Testis (tissue), 3 donors: Measurements from ENCODE around the gene ERAL1. TPM values are rescaled to one million over a fixed set of nuclear protein-coding genes. Genes with fewer than 3 reads are reported as not detected.

ENCODE experiments used
- DNase-seq: peaks from one replicate; pipeline ENCODE4 v3.0.0-alpha.2; 2019
- H3K27ac ChIP-seq, 2 donors: fragments of 200-600 bp; sonication (generic); one replicate each; pipeline ENCODE4 v1.5.1; 2019
- H3K27me3 ChIP-seq: fragments of 200-600 bp; sonication (generic); one replicate; pipeline ENCODE4 v1.5.1; 2019
- H3K36me3 ChIP-seq: fragments of 200-600 bp; sonication (generic); one replicate; pipeline ENCODE4 v1.5.1; 2017; ENCODE audit warnings: low read depth; ENCODE audit errors: missing control alignments
- H3K4me1 ChIP-seq: fragments of 200-600 bp; sonication (generic); one replicate; pipeline ENCODE4 v1.5.1; 2019
- H3K4me3 ChIP-seq, 2 donors: fragments of 200-600 bp; sonication (generic); one replicate each; pipeline ENCODE4 v1.5.1; 2017 to 2019
- H3K9me3 ChIP-seq: fragments of 200-600 bp; sonication (generic); one replicate; pipeline ENCODE4 v1.5.1; 2017
- CTCF ChIP-seq, 3 experiments: fragments of 450-650 bp in 2 of 3; fragments of 200-600 bp in 1 of 3; sonication (generic) in 1 of 3; IDR thresholded peaks; one replicate each; pipeline ENCODE4 v1.5.1; 2016 to 2019; ENCODE audit warnings: antibody characterized with exemption in 3 of 3, mild to moderate bottlenecking in 2 of 3, moderate library complexity in 1 of 3
- POLR2A ChIP-seq: fragments of 450-650 bp; IDR thresholded peaks from one replicate; pipeline ENCODE4 v1.6.1; 2017; ENCODE audit warnings: antibody characterized with exemption, mild to moderate bottlenecking, moderate library complexity
- WGBS, 2 donors: methylation state at CpG; one replicate each; pipeline ENCODE4 v1.1.5; 2018; 5-methylcytosine and 5-hydroxymethylcytosine counted together
- intact Hi-C: fragments of 100-400 bp; cut with DNase I; formaldehyde crosslinking; loops from one replicate; pipeline ENCODE4 v1.15.1; 2023; ENCODE audit warnings: low total_unique reads
- polyA plus RNA-seq: library from polyadenylated mRNA; stranded (reverse); fragments of 350-450 nt; fragmentation: Illumina TruSeq; extraction: RNeasy Lipid Tissue Mini Kit (QIAGEN cat#74804); gene quantifications from one replicate; pipeline ENCODE4 v1.2.3, GENCODE V29; 2014; ENCODE audit warnings: low read depth, low replicate concordance; ENCODE audit not compliant: insufficient read depth
- total RNA-seq, 2 donors: library from RNA; depleted of rRNA; stranded (reverse); fragments of >200 nt; gene quantifications; one replicate each; pipeline ENCODE4 v1.2.3, GENCODE V29; 2016

ERAL1 gene
- total and polyA plus RNA-seq, 3 donors from 2014 or later: 54.8 to 75.2 (median 61.1) TPM

- intact Hi-C loops: no loop called here
- Histone ChIP-seq H3K9me3 (no peaks in the 10 kb centered on the region), H3K4me3 (peak within 1 kb of the TSS; percentile 80 to 81), H3K27me3 (no peaks in the 10 kb centered on the region), H3K36me3 (no peaks in the 10 kb centered on the region), H3K27ac (peak within 1 kb of the TSS; percentile 87 to 91), H3K4me1 (peaks cover 26% of the 10 kb centered on the region)
- TF ChIP-seq POLR2A: no peak
- TF ChIP-seq CTCF (IDR thresholded peaks at IDR 0.05): peak in 2 of 3 experiments; percentile 9 to 24
- WGBS, 2 donors: 0 to 1% methylated on average over 25 to 41 of the region's 73 CpGs
- DNase-seq: peak; percentile 64
Observed at GRCh38 chr17:28896884-28897768, 42.3 kb downstream of the ERAL1 start, which contains the start of gene FLOT2. Gene FLOT2 (minus strand): TSS chr17:28897733. CDS start chr17:28897574, 159 bp downstream.

- intact Hi-C loops: no loop called here
- Histone ChIP-seq H3K4me1 (peaks cover 26% of the 10 kb centered on the region), H3K27ac (peak overlapping the region; percentile 87 to 91), H3K4me3 (peak overlapping the region; percentile 80 to 81), H3K27me3 (no peaks in the 10 kb centered on the region), H3K36me3 (no peaks in the 10 kb centered on the region), H3K9me3 (no peaks in the 10 kb centered on the region)
- peak; percentile 58 for DNase-seq
- 24 to 25% methylated on average over 14 to 17 of the region's 23 CpGs for WGBS, 2 donors
- no peak for TF ChIP-seq POLR2A
- TF ChIP-seq CTCF (IDR thresholded peaks at IDR 0.05): no peak
Observed at GRCh38 chr17:28897769-28898526, 43.1 kb downstream of the ERAL1 start.

GRCh38 chr17:28898527-28898955, 43.7 kb downstream of the ERAL1 start:
- intact Hi-C loops: no loop called here

GRCh38 chr17:28899212-28899815, 44.5 kb downstream of the ERAL1 start:
- intact Hi-C loops: no loop called here
- WGBS, 2 donors: 95 to 98% methylated on average over 5 of the region's 5 CpGs
- Histone ChIP-seq H3K9me3 (no peaks in the 10 kb centered on the region), H3K27me3 (no peaks in the 10 kb centered on the region), H3K4me3 (no peak overlapping the region), H3K4me1 (peaks cover 30% of the 10 kb centered on the region), H3K36me3 (no peaks in the 10 kb centered on the region), H3K27ac (no peak overlapping the region)
- DNase-seq: no peak
- TF ChIP-seq CTCF (IDR thresholded peaks at IDR 0.05) (no peak), POLR2A (no peak)

More at GRCh38 chr17:28898527-28898955, 43.7 kb downstream of the ERAL1 start:
- Histone ChIP-seq H3K27ac (no peak overlapping the region), H3K9me3 (no peaks in the 10 kb centered on the region), H3K27me3 (no peaks in the 10 kb centered on the region), H3K4me3 (no peak overlapping the region), H3K4me1 (peaks cover 30% of the 10 kb centered on the region), H3K36me3 (no peaks in the 10 kb centered on the region)
- no peak for DNase-seq
- 77 to 86% methylated on average over 2 to 12 of the region's 12 CpGs for WGBS, 2 donors
- no peak for TF ChIP-seq CTCF (IDR thresholded peaks at IDR 0.05)
- TF ChIP-seq POLR2A: no peak
